Neuronal stem cell (in vitro differentiated cells): ENCODE data around the gene ARID5A.
A peak's percentile ranks its signal among the peaks of the same experiment; 100 is the strongest.

Source experiments
- DNase-seq: peaks from one replicate; pipeline ENCODE4 v3.0.0-alpha.2; 2013; ENCODE audit warnings: low spot score
- H2AFZ ChIP-seq: one replicate; pipeline ENCODE4 v1.6.1; 2013; ENCODE audit warnings: mild to moderate bottlenecking, low read length, inconsistent platforms
- H2AK5ac ChIP-seq: 2 replicates; pipeline ENCODE4 v1.6.1; 2013; ENCODE audit warnings: low read depth, mild to moderate bottlenecking, inconsistent platforms, low read length, moderate library complexity, mixed read lengths
- H2BK120ac ChIP-seq: 2 replicates; pipeline ENCODE4 v1.6.1; 2013; ENCODE audit warnings: low read depth, mild to moderate bottlenecking, inconsistent platforms, low read length, moderate library complexity, mixed read lengths
- H2BK12ac ChIP-seq: one replicate; pipeline ENCODE4 v1.6.1; 2013; ENCODE audit warnings: low read length, inconsistent platforms
- H2BK15ac ChIP-seq: 2 replicates; pipeline ENCODE4 v1.6.1; 2013; ENCODE audit warnings: mild to moderate bottlenecking, low read length, inconsistent platforms, mixed read lengths
- H2BK5ac ChIP-seq: one replicate; pipeline ENCODE4 v1.6.1; 2013; ENCODE audit warnings: inconsistent platforms, mild to moderate bottlenecking, low read length, moderate library complexity
- H3K14ac ChIP-seq: one replicate; pipeline ENCODE4 v1.6.1; 2013; ENCODE audit warnings: low read length, inconsistent platforms
- H3K18ac ChIP-seq: 2 replicates; pipeline ENCODE4 v1.6.1; 2013; ENCODE audit warnings: low read length, inconsistent platforms
- H3K23ac ChIP-seq: 2 replicates; pipeline ENCODE4 v1.6.1; 2013; ENCODE audit warnings: low read depth, mild to moderate bottlenecking, mixed read lengths, low read length, inconsistent platforms; ENCODE audit not compliant: poor library complexity
- H3K27ac ChIP-seq: replicated peaks from 3 replicates; pipeline ENCODE4 v1.5.1; 2013; ENCODE audit warnings: low read length, inconsistent platforms
- H3K27me3 ChIP-seq, 3 experiments: 2 replicates each; pipeline ENCODE4 v1.6.1; 2013; ENCODE audit warnings: low read length in 3 of 3, mild to moderate bottlenecking in 2 of 3, inconsistent platforms in 1 of 3, low read depth in 1 of 3, mixed read lengths in 1 of 3, moderate library complexity in 1 of 3; ENCODE audit not compliant: control insufficient read depth in 3 of 3, insufficient read depth in 3 of 3
- H3K36me3 ChIP-seq, 2 donors: replicated peaks in 1 of 2; 2 replicates each; pipeline ENCODE4 v1.6.1; 2013; ENCODE audit warnings: low read length in 2 of 2; ENCODE audit not compliant: control insufficient read depth in 2 of 2, insufficient read depth in 2 of 2
- H3K4ac ChIP-seq: 2 replicates; pipeline ENCODE4 v1.6.1; 2013; ENCODE audit warnings: inconsistent platforms, mild to moderate bottlenecking, low read length, moderate library complexity
- H3K4me1 ChIP-seq, 2 donors: 1 replicate in 1 of 2; 2 replicates in 1 of 2; pipeline ENCODE4 v1.6.1; 2013; ENCODE audit warnings: low read length in 2 of 2, low read depth in 1 of 2; ENCODE audit not compliant: control insufficient read depth in 2 of 2, insufficient read depth in 1 of 2
- H3K4me2 ChIP-seq: one replicate; pipeline ENCODE4 v1.6.1; 2013; ENCODE audit warnings: mild to moderate bottlenecking, low read length, inconsistent platforms; ENCODE audit not compliant: insufficient read depth, poor library complexity, severe bottlenecking
- H3K4me3 ChIP-seq, 2 donors: 2 replicates each; pipeline ENCODE4 v1.5.1; 2013; ENCODE audit warnings: low read length in 2 of 2, mild to moderate bottlenecking in 2 of 2, inconsistent platforms in 1 of 2, moderate library complexity in 1 of 2
- H3K79me1 ChIP-seq: one replicate; pipeline ENCODE4 v1.6.1; 2013; ENCODE audit warnings: low read depth, mild to moderate bottlenecking, inconsistent platforms, low read length, moderate library complexity
- H3K9ac ChIP-seq: one replicate; pipeline ENCODE4 v1.6.1; 2013; ENCODE audit warnings: mild to moderate bottlenecking, low read depth, low read length, inconsistent platforms; ENCODE audit not compliant: poor library complexity
- H3K9me3 ChIP-seq, 2 donors: replicated peaks in 1 of 2; 2 replicates each; pipeline versions ENCODE3 to v1.6.1; 2013; ENCODE audit warnings: low read length in 2 of 2, mild to moderate bottlenecking in 2 of 2, inconsistent platforms in 1 of 2, low read depth in 1 of 2, mixed read lengths in 1 of 2, moderate library complexity in 1 of 2; ENCODE audit not compliant: control insufficient read depth in 2 of 2, insufficient read depth in 1 of 2
- H4K8ac ChIP-seq: one replicate; pipeline ENCODE4 v1.6.1; 2013; ENCODE audit warnings: low read depth, mild to moderate bottlenecking, inconsistent platforms, low read length, moderate library complexity
- H4K91ac ChIP-seq: one replicate; pipeline ENCODE4 v1.6.1; 2013; ENCODE audit warnings: low read length, low read depth, mild to moderate bottlenecking, inconsistent platforms; ENCODE audit not compliant: poor library complexity
- WGBS, 2 donors: extraction: QIAGEN DNeasy Blood & Tissue Kit; methylation state at CpG; one replicate each; pipeline ENCODE4 v1.1.7; 2013; ENCODE audit warnings: missing lambda C conversion rate in 2 of 2, mixed read lengths in 1 of 2; ENCODE audit not compliant: insufficient read length in 2 of 2, insufficient replicate concordance in 1 of 2; ENCODE audit errors: extremely low coverage in 2 of 2; 5-methylcytosine and 5-hydroxymethylcytosine counted together

Gene ARID5A

GRCh38 chr2:96523659-96524481, 12.7 kb upstream of the ARID5A start:
- Histone ChIP-seq H3K9me3 (peaks cover 0 to 2% of the 10 kb centered on the region in 2 donors), H2BK5ac (no peak overlapping the region), H2AFZ (no peak overlapping the region), H3K23ac (no peak overlapping the region), H3K27ac (no peak overlapping the region), H3K4me2 (no peak overlapping the region), H3K27me3 (peaks cover 0 to 55% (median 6%) of the 10 kb centered on the region in 3 experiments), H2AK5ac (no peak overlapping the region), H3K9ac (no peak overlapping the region), H2BK12ac (no peak overlapping the region), H3K79me1 (no peaks in the 10 kb centered on the region), H2BK15ac (no peak overlapping the region), H3K14ac (no peak overlapping the region), H3K4ac (no peak overlapping the region), H3K4me3 (no peak overlapping the region), H3K4me1 (no peaks in the 10 kb centered on the region), H3K18ac (no peak overlapping the region), H3K36me3 (no peaks in the 10 kb centered on the region), H2BK120ac (no peak overlapping the region), H4K91ac (no peak overlapping the region), H4K8ac (no peak overlapping the region)
- no CpG with 5 or more reads among the region's 11 CpGs for WGBS, 2 donors
- DNase-seq, result no peak

- H3K9ac ChIP-seq, result no peak overlapping the region
- H3K4me3 ChIP-seq, result no peak overlapping the region
- no peak overlapping the region for H4K8ac ChIP-seq
- H2AFZ ChIP-seq, result no peak overlapping the region
- no CpG with 5 or more reads among the region's 15 CpGs for WGBS, 2 donors
- H2BK15ac ChIP-seq, result no peak overlapping the region
- no peak overlapping the region for H3K4ac ChIP-seq
- no peak overlapping the region for H4K91ac ChIP-seq
- H2BK5ac ChIP-seq, result no peak overlapping the region
- H3K27me3 ChIP-seq, result peaks cover 0 to 62% (median 6%) of the 10 kb centered on the region in 3 experiments
- no peaks in the 10 kb centered on the region for H3K4me1 ChIP-seq
- H3K36me3 ChIP-seq, result no peaks in the 10 kb centered on the region
- H3K9me3 ChIP-seq, result peaks cover 0 to 2% of the 10 kb centered on the region in 2 donors
- no peak overlapping the region for H3K4me2 ChIP-seq
- H3K23ac ChIP-seq, result no peak overlapping the region
- peak overlapping the region; percentile 52 for H3K18ac ChIP-seq
- H3K14ac ChIP-seq, result no peak overlapping the region
- no peaks in the 10 kb centered on the region for H3K79me1 ChIP-seq
- H2BK12ac ChIP-seq, result no peak overlapping the region
- DNase-seq, result no peak
- no peak overlapping the region for H2BK120ac ChIP-seq
- no peak overlapping the region for H3K27ac ChIP-seq
- no peak overlapping the region for H2AK5ac ChIP-seq
These were observed 11.9 kb upstream of the ARID5A start for GRCh38 chr2:96524482-96525210.

- no peak for DNase-seq
- Histone ChIP-seq H3K14ac (no peak overlapping the region), H3K4me3 (no peak overlapping the region), H3K4me2 (no peak overlapping the region), H4K91ac (no peak overlapping the region), H4K8ac (no peak overlapping the region), H3K27ac (no peak overlapping the region), H2AFZ (no peak overlapping the region), H3K23ac (no peak overlapping the region), H2BK12ac (no peak overlapping the region), H3K18ac (no peak overlapping the region), H3K9me3 (peaks cover 0 to 2% of the 10 kb centered on the region in 2 donors), H2BK15ac (no peak overlapping the region), H3K4ac (no peak overlapping the region), H3K4me1 (no peaks in the 10 kb centered on the region), H3K79me1 (no peaks in the 10 kb centered on the region), H3K9ac (no peak overlapping the region), H3K27me3 (peaks cover 0 to 68% (median 6%) of the 10 kb centered on the region in 3 experiments), H2BK5ac (no peak overlapping the region), H2AK5ac (no peak overlapping the region), H3K36me3 (no peaks in the 10 kb centered on the region), H2BK120ac (no peak overlapping the region)
- WGBS, 2 donors, result no CpG with 5 or more reads among the region's 4 CpGs
These were observed 11.4 kb upstream of the ARID5A start for GRCh38 chr2:96525211-96525507.

DNA sequence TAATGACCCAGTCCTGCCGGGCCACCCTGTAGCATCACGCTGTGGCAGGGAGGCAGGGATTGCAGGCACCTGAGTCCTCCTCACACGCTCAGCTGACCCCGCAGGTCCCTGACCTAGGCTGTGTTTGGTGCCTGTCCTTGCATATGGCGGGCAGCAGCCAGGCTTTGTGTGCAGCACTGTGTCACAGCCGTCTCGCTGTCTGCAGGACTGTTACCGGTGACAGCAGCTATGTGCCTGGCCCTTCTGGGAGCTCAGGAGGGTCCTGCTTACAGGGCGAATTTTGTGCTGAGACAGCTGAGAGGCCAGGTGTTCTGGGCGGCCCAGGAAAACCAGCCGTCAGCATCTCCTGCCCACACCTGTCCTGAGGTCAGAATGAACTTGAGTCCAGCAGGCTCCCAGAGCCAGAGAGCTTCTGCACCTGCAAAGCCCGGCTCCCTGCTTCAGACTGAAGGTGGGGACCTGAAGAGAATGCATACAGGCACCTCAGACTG, 10.4 kb upstream of the ARID5A start:
- H2BK15ac ChIP-seq, result no peak overlapping the region
- H3K27ac ChIP-seq, result no peak overlapping the region
- H3K4me1 ChIP-seq, result no peaks in the 10 kb centered on the region
- H3K23ac ChIP-seq, result no peak overlapping the region
- peak overlapping the region in 1 of 2 donors; percentile 63 for H3K4me3 ChIP-seq
- no peak overlapping the region for H4K8ac ChIP-seq
- no peak overlapping the region for H2AFZ ChIP-seq
- no peak overlapping the region for H3K14ac ChIP-seq
- H3K36me3 ChIP-seq, result no peaks in the 10 kb centered on the region
- H4K91ac ChIP-seq, result no peak overlapping the region
- no peak overlapping the region for H3K9ac ChIP-seq
- H3K4ac ChIP-seq, result no peak overlapping the region
- WGBS, 2 donors, result no CpG with 5 or more reads among the region's 12 CpGs
- peak overlapping the region; percentile 0 for H3K18ac ChIP-seq
- peaks cover 0 to 74% (median 6%) of the 10 kb centered on the region in 3 experiments for H3K27me3 ChIP-seq
- no peak overlapping the region for H2BK12ac ChIP-seq
- H3K79me1 ChIP-seq, result no peaks in the 10 kb centered on the region
- peaks cover 0 to 2% of the 10 kb centered on the region in 2 donors for H3K9me3 ChIP-seq
- no peak overlapping the region for H2BK5ac ChIP-seq
- H3K4me2 ChIP-seq, result no peak overlapping the region
- no peak overlapping the region for H2BK120ac ChIP-seq
- no peak for DNase-seq
- peak overlapping the region; percentile 66 for H2AK5ac ChIP-seq
